ENCODE measurements around the gene PDRG1.
"Not testable (repeated sequence)": the region's sequence is repeated elsewhere in the genome, so short reads cannot be mapped to it uniquely, and the experiment has no call there.

PDRG1 gene

DNA sequence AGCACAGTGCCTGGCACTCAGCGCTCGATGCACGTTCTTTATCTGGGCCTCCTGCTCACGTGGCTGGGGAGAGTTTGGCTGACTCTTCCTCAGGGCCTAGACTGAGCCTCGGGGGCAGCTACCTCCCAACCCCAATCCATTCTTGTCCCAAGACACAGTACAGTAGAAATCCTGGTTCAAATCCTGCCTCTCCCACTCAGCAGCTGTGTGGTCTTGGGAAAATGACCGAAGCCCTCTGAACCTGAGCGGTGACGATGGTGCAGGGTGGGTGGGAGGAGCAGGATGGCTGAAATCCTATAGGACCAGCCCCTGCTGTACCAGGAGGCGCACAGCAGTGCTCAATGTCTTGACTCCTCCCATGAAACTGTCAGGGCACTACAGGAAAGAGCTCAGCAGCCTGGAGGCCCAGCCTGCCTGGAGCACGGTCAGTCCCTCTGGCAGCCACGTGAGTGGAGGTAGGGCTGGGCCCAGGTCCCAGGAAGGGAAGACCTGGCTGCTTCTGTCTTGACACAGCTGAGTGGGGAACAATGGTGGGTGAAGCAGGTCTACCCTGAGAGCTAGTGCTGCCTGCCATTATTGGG is 31.5 kb downstream of the PDRG1 start:
- Histone ChIP-seq H3K4me1 (ENCODE audit: control insufficient read depth in 2 of 2, insufficient read depth in 2 of 2, low read length in 2 of 2) (no peaks in the 10 kb centered on the region), H3K9me3 (ENCODE audit: control insufficient read depth in 2 of 2, low read length in 2 of 2) (no peaks in the 10 kb centered on the region), H3K27ac (ENCODE audit: low read depth in 2 of 2, low read length in 2 of 2) (no peak overlapping the region), H3K4me3 (ENCODE audit: low read length in 2 of 2) (no peak overlapping the region), H3K27me3 (ENCODE audit: control insufficient read depth in 2 of 2, insufficient read depth in 2 of 2, low read length in 2 of 2) (peaks cover 0 to 3% of the 10 kb centered on the region in 2 donors), H3K9ac (ENCODE audit: low read depth in 1 of 2, low read length in 2 of 2) (no peak overlapping the region), H3K36me3 (ENCODE audit: control insufficient read depth in 2 of 2, insufficient read depth in 2 of 2, low read length in 2 of 2) (no peaks in the 10 kb centered on the region)

DNA sequence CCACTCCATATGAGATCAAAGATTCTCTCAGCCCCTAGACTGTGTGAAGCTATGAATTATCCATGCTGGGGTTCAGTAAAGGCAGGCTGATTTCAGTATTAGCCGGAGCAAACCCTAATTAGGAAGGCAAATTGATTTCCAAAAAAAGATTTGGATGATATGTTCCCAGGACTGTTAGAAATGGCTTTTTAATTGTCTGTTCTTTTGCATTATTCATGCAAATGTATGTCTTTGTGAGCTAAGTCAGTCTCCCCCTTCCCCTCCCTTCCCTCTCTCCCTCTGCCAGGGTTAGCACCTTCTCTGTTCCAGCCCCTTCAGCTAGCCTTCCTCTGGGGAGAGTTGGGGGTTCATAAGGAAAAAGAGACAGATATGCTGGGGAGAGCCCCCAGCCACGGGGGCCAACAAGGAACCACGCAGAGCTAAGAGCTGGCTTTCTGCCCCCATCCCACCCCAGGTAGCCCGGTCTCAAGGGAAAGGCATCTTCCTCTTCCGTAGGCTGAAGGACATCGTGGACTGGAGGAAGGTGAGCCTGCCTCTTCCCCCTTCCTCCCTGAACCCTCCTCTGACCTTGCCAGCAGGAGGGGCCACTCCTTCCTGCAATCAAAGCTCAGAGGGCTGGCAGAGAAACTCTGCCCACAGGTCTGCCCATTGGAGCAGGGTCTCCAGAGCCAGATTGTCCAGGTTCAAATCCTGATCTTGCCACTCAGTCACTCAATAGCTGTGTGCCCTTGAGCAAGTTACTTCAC is 32.3 kb downstream of the PDRG1 start:
- Histone ChIP-seq H3K27me3 (ENCODE audit: control insufficient read depth in 2 of 2, insufficient read depth in 2 of 2, low read length in 2 of 2) (peaks cover 0 to 3% of the 10 kb centered on the region in 2 donors), H3K4me3 (ENCODE audit: low read length in 2 of 2) (no peak overlapping the region), H3K4me1 (ENCODE audit: control insufficient read depth in 2 of 2, insufficient read depth in 2 of 2, low read length in 2 of 2) (no peaks in the 10 kb centered on the region), H3K27ac (ENCODE audit: low read depth in 2 of 2, low read length in 2 of 2) (no peak overlapping the region), H3K9ac (ENCODE audit: low read depth in 1 of 2, low read length in 2 of 2) (no peak overlapping the region), H3K9me3 (ENCODE audit: control insufficient read depth in 2 of 2, low read length in 2 of 2) (no peaks in the 10 kb centered on the region), H3K36me3 (ENCODE audit: control insufficient read depth in 2 of 2, insufficient read depth in 2 of 2, low read length in 2 of 2) (no peaks in the 10 kb centered on the region)

DNA sequence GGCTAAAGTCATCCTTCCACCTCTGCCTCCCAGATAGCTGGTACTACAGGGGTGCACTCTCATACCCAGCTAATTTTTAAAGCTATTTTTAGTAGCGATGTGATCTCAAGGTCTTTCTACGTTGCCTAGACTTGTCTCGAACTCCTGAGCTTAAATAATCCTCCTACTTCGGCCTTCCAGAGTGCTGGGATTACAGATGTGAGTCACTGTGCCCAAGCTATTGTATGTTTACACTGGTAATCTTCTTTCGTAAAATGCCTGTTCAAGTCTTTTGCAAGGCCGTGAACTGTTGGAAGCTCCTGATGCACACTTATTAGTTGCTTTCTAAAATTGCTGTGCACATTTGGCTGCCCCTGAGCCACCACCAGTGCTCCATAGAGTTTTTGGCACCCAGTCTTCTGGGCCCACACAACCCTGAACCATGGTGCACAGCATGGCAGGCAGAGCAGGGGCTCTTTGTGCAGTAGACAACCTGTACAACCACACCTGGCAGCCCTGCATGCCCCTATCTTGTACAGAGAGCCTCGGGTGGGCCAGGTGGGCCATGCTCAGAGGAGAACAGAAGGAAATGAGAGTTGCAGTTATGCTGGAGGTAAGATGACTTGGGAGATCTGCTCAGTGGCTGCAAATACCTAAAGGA is 33.3 kb downstream of the PDRG1 start:
- H3K36me3 ChIP-seq (ENCODE audit: control insufficient read depth in 2 of 2, insufficient read depth in 2 of 2, low read length in 2 of 2) = no peaks in the 10 kb centered on the region
- H3K9ac ChIP-seq (ENCODE audit: low read depth in 1 of 2, low read length in 2 of 2) = no peak overlapping the region
- H3K9me3 ChIP-seq (ENCODE audit: control insufficient read depth in 2 of 2, low read length in 2 of 2) = no peaks in the 10 kb centered on the region
- H3K27ac ChIP-seq (ENCODE audit: low read depth in 2 of 2, low read length in 2 of 2) = no peak overlapping the region
- H3K27me3 ChIP-seq (ENCODE audit: control insufficient read depth in 2 of 2, insufficient read depth in 2 of 2, low read length in 2 of 2) = peaks cover 0 to 3% of the 10 kb centered on the region in 2 donors
- no peak overlapping the region for H3K4me3 ChIP-seq (ENCODE audit: low read length in 2 of 2)
- no peaks in the 10 kb centered on the region for H3K4me1 ChIP-seq (ENCODE audit: control insufficient read depth in 2 of 2, insufficient read depth in 2 of 2, low read length in 2 of 2)

DNA sequence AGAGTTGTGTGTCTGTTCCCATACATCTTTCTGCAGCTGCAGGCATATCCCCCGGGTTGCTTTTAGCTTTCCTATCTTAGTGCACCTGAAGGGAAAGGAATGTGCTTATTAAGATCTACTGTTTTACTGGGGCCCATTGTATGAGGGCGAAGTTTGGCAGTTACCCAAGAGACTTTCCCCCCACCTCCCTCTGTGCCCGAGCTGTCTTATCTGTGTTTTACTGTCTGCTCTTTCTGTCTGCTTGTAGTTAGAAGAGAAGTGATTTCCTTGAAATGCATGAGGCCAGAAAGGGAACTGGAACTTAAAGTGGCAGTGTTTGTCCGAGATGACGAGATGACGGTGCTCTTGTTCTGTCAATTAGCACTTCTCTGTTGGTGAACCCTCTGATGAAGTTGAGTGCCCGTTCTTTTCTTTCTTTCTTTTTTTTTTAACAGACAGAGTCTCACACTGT is 33.9 kb downstream of the PDRG1 start:
- not testable (repeated sequence) for H3K4me3 ChIP-seq (ENCODE audit: low read length in 2 of 2); H3K27ac ChIP-seq (ENCODE audit: low read depth in 2 of 2, low read length in 2 of 2); H3K36me3 ChIP-seq (ENCODE audit: control insufficient read depth in 2 of 2, insufficient read depth in 2 of 2, low read length in 2 of 2); H3K27me3 ChIP-seq (ENCODE audit: control insufficient read depth in 2 of 2, insufficient read depth in 2 of 2, low read length in 2 of 2); H3K4me1 ChIP-seq (ENCODE audit: control insufficient read depth in 2 of 2, insufficient read depth in 2 of 2, low read length in 2 of 2); H3K9ac ChIP-seq (ENCODE audit: low read depth in 1 of 2, low read length in 2 of 2); H3K9me3 ChIP-seq (ENCODE audit: control insufficient read depth in 2 of 2, low read length in 2 of 2)

DNA sequence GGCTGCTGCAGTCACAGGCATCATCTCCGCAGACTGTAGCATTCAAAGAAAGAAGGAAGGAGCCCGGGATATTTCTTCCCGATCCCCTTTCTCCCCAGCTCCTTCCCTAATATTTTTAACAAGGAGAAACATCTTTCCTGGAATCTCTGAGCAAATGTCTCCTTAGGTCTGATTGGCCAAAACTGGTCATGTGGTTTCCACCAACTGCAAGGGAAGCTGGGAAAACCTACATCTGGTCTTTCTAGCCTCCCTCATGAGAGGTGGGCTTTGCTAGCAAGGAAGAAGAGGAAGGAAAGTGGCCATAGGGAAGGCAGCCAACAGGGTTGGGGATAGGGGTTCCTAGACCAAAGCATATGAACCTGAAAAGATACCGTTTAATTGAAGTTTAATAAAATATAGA is 35.1 kb downstream of the PDRG1 start:
- H3K9ac ChIP-seq (ENCODE audit: low read depth in 1 of 2, low read length in 2 of 2) = no peak overlapping the region
- no peaks in the 10 kb centered on the region for H3K4me1 ChIP-seq (ENCODE audit: control insufficient read depth in 2 of 2, insufficient read depth in 2 of 2, low read length in 2 of 2)
- H3K9me3 ChIP-seq (ENCODE audit: control insufficient read depth in 2 of 2, low read length in 2 of 2) = no peaks in the 10 kb centered on the region
- no peak overlapping the region for H3K4me3 ChIP-seq (ENCODE audit: low read length in 2 of 2)
- H3K27me3 ChIP-seq (ENCODE audit: control insufficient read depth in 2 of 2, insufficient read depth in 2 of 2, low read length in 2 of 2) = no peaks in the 10 kb centered on the region
- H3K36me3 ChIP-seq (ENCODE audit: control insufficient read depth in 2 of 2, insufficient read depth in 2 of 2, low read length in 2 of 2) = no peaks in the 10 kb centered on the region
- no peak overlapping the region for H3K27ac ChIP-seq (ENCODE audit: low read depth in 2 of 2, low read length in 2 of 2)

DNA sequence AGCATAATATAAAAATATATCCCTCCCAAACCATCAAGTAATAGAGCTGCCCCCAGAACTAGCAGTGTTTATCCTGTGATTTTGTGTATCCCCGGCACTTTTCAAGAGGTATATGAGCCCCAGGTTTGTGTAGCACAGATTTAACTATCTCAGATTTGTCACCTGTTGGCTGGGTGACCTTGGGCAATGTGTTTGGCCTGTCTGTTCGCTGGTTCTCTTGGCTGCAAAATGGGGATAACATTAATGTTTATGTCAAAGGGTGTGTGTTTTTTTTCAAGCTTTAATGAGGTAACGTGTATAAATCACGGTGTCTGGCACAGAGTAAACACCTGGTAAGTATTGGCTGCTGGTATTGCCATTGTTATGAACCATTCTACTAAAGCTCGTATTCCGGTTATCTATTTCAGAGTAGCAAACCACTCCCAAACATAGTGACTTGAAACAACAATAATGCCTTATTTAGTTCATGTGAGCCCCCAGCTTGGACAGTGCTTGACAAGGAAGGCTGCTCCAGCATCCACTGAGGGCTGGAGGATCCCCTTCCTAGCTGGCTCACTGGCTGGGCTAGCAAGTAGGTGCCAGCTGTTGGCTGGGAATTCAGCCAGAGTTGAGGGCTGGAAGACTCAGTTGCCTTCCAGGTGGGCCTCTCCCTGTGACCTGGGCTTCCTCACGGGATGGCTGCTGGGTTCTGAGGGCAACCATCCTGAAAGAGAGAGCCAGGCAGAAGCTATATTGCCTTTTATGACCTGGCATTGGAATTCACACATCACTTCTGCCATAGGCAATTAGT is 36.2 kb downstream of the PDRG1 start:
- no peaks in the 10 kb centered on the region for H3K36me3 ChIP-seq (ENCODE audit: control insufficient read depth in 2 of 2, insufficient read depth in 2 of 2, low read length in 2 of 2)
- H3K4me3 ChIP-seq (ENCODE audit: low read length in 2 of 2) = no peak overlapping the region
- H3K9ac ChIP-seq (ENCODE audit: low read depth in 1 of 2, low read length in 2 of 2) = no peak overlapping the region
- no peaks in the 10 kb centered on the region for H3K27me3 ChIP-seq (ENCODE audit: control insufficient read depth in 2 of 2, insufficient read depth in 2 of 2, low read length in 2 of 2)
- no peaks in the 10 kb centered on the region for H3K9me3 ChIP-seq (ENCODE audit: control insufficient read depth in 2 of 2, low read length in 2 of 2)
- H3K4me1 ChIP-seq (ENCODE audit: control insufficient read depth in 2 of 2, insufficient read depth in 2 of 2, low read length in 2 of 2) = no peaks in the 10 kb centered on the region
- H3K27ac ChIP-seq (ENCODE audit: low read depth in 2 of 2, low read length in 2 of 2) = no peak overlapping the region

DNA sequence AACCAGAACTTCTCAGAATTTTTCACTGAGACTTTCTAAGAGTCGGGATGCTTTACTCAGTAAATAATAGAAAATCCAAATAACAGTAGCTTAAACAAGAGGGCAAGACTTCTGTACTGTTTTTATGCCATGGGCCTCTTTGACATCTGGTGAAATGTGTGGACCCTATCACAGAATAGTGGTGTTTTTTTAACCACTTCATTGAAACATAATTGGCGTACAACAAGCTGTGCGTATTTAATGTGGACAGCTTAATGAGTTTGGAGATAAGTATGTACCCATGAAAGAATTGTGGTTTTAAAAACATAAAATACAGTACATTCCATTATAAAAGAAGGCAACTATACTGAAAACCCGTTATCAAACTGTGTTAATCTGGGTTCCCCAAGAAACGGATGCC is 37.7 kb downstream of the PDRG1 start:
- no peaks in the 10 kb centered on the region for H3K4me1 ChIP-seq (ENCODE audit: control insufficient read depth in 2 of 2, insufficient read depth in 2 of 2, low read length in 2 of 2)
- no peak overlapping the region for H3K9ac ChIP-seq (ENCODE audit: low read depth in 1 of 2, low read length in 2 of 2)
- no peaks in the 10 kb centered on the region for H3K9me3 ChIP-seq (ENCODE audit: control insufficient read depth in 2 of 2, low read length in 2 of 2)
- no peaks in the 10 kb centered on the region for H3K27me3 ChIP-seq (ENCODE audit: control insufficient read depth in 2 of 2, insufficient read depth in 2 of 2, low read length in 2 of 2)
- no peak overlapping the region for H3K27ac ChIP-seq (ENCODE audit: low read depth in 2 of 2, low read length in 2 of 2)
- no peaks in the 10 kb centered on the region for H3K36me3 ChIP-seq (ENCODE audit: control insufficient read depth in 2 of 2, insufficient read depth in 2 of 2, low read length in 2 of 2)
- no peak overlapping the region for H3K4me3 ChIP-seq (ENCODE audit: low read length in 2 of 2)

DNA sequence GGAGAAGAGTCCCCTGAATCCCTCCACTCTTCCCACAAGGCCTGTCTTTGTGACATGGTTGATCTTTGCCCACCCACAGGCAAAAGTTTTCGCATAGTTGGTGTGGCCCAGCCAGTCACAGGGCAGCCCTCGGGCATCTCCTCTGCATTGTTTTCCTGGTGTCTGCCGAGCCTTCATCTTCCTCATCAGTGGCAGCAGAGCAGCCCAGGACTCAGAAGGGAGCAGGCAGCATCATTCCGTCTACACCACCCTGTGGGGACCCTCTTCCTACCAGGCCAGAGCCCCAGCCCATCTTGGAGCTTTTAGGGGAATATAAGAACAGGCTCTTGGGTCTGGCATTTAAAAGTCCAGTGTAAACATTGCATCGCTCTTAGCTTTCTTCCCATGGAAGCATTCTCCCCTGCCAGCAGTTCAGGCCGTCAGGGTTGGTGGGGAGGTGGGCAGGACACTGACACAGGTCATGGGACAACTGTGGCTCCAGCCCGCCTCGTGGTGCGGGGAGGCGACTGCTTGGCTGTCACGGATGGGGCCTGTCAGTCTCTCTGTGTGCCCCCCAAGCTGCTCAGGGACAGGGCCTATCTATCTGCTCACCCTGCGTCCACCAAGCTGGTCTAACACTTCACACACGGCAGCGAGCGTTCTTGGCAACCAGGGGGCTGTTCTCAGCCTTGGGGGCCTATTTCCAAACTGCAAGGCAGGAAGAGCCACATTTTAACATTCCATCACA is 38.3 kb downstream of the PDRG1 start:
- Histone ChIP-seq H3K4me3 (ENCODE audit: low read length in 2 of 2) (no peak overlapping the region), H3K9ac (ENCODE audit: low read depth in 1 of 2, low read length in 2 of 2) (no peak overlapping the region), H3K9me3 (ENCODE audit: control insufficient read depth in 2 of 2, low read length in 2 of 2) (no peaks in the 10 kb centered on the region), H3K36me3 (ENCODE audit: control insufficient read depth in 2 of 2, insufficient read depth in 2 of 2, low read length in 2 of 2) (no peaks in the 10 kb centered on the region), H3K27ac (ENCODE audit: low read depth in 2 of 2, low read length in 2 of 2) (no peak overlapping the region), H3K27me3 (ENCODE audit: control insufficient read depth in 2 of 2, insufficient read depth in 2 of 2, low read length in 2 of 2) (no peaks in the 10 kb centered on the region), H3K4me1 (ENCODE audit: control insufficient read depth in 2 of 2, insufficient read depth in 2 of 2, low read length in 2 of 2) (no peaks in the 10 kb centered on the region)

DNA sequence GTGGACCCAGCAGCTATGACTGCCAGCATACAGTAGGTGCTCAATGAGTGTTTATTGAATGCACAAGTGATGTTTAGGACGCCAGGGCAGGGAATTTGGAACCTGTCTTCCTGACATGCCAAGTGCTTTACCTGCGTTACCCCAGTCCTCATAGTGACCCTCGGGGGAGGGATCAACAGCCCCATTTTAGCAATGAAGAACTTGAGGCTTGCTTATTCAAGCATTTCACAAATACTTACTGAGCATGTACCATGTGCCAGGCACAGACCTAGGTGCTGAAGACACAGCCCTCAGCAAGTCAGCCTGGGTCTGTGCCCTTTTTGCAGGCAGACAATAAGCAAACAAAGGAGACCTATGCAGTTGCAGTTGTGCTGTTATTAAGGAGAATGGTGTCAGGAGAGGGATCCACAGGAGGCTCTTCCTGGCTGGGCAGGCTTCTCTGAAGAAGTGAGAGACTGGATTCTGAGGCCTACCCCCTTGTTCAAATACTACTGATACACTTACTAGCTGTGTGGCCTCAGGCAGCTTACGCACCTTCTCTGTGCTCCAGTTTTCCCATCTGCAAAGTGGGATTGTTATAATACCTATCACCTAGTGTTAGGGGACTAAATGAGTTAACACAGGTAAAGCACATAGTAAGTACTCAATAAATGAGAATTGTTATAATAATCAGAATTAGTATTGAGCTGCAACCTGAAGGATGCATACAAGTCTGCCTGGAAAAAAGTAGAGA is 41.6 kb downstream of the PDRG1 start:
- no peaks in the 10 kb centered on the region for H3K36me3 ChIP-seq (ENCODE audit: control insufficient read depth in 2 of 2, insufficient read depth in 2 of 2, low read length in 2 of 2)
- H3K9me3 ChIP-seq (ENCODE audit: control insufficient read depth in 2 of 2, low read length in 2 of 2) = no peaks in the 10 kb centered on the region
- H3K4me3 ChIP-seq (ENCODE audit: low read length in 2 of 2) = no peak overlapping the region

More for the DNA sequence above, 41.6 kb downstream of the PDRG1 start:
- Histone ChIP-seq H3K4me1 (ENCODE audit: control insufficient read depth in 2 of 2, insufficient read depth in 2 of 2, low read length in 2 of 2) (no peaks in the 10 kb centered on the region), H3K27ac (ENCODE audit: low read depth in 2 of 2, low read length in 2 of 2) (no peak overlapping the region), H3K9ac (ENCODE audit: low read depth in 1 of 2, low read length in 2 of 2) (no peak overlapping the region), H3K27me3 (ENCODE audit: control insufficient read depth in 2 of 2, insufficient read depth in 2 of 2, low read length in 2 of 2) (no peaks in the 10 kb centered on the region)
